Fibroblast of skin of left quadriceps (primary cell): ENCODE results near the gene OSBPL2.

ENCODE experiments used
- DNase-seq, 2 experiments: peaks; one replicate each; pipeline ENCODE4 v3.0.0-alpha.2; 2013; ENCODE audit warnings: low read depth in 2 of 2

The OSBPL2 gene

DNA sequence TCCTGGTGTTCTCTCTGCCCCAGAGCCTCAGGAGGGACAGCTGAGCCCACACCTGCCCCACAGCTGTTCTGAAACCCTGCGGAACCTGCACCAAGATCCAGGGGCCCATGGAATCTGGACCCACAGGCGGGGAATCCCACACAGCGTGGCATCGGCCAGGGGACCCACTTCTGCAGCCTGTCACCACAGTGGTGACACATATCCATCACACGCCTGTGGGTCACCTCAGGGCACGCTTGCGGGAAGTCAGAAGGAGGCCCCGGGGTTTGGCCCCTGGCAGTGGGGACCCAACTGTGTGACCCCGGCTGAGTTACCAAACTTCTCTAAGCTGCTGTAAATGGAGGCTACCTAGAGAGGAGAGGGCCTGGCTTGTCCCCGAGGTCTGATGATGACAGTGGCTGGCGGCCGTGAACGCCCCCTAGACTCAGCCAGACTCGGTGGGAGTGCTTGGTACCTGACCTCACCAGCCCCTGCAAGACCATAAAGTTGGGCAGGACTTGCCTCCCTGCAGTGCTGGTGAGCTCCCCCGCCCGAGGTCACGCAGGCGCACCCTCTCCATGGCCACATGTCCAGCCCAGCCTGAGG, 16.0 kb upstream of the OSBPL2 start:
- DNase-seq: no peak

DNA sequence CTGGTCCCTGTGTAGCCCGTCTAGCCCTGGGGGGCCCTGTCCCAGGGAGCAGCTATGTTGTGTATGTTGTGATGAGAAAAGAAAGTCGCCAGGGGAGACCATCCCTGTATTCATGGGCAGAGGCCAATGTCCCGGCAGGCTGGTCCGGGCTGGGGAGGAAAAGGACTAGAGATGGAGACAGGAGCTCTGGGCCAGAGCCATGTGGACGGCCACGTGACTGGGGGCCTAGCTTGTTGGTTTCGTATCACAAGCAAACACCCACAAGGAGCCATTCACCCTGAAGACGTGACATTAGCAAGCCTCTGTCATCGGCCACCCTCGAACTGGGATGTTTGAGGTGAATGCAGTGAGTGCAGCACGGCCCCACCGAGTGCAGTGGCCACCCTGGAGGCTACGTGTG, 15.3 kb upstream of the OSBPL2 start:
- DNase-seq: no peak

DNA sequence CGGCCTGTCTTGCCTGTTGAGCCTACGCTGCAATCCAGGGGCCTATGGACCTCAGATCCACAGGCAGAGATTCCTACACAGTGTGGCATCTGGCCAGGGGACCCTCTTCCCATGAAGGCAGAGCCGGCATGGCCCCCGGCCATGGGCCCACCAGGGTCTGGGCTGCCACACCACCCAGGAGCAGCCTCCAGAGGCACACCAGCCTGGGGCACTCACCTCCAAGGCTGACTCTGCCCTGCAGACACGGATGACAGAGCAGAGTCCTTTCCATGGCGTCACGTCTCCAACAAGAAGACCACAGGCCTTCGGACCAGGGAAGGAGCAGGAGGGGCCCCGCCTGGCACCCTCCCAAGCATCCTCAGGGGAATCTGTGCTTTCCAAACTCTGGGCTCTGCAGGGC, 14.8 kb upstream of the OSBPL2 start:
- DNase-seq: no peak

DNA sequence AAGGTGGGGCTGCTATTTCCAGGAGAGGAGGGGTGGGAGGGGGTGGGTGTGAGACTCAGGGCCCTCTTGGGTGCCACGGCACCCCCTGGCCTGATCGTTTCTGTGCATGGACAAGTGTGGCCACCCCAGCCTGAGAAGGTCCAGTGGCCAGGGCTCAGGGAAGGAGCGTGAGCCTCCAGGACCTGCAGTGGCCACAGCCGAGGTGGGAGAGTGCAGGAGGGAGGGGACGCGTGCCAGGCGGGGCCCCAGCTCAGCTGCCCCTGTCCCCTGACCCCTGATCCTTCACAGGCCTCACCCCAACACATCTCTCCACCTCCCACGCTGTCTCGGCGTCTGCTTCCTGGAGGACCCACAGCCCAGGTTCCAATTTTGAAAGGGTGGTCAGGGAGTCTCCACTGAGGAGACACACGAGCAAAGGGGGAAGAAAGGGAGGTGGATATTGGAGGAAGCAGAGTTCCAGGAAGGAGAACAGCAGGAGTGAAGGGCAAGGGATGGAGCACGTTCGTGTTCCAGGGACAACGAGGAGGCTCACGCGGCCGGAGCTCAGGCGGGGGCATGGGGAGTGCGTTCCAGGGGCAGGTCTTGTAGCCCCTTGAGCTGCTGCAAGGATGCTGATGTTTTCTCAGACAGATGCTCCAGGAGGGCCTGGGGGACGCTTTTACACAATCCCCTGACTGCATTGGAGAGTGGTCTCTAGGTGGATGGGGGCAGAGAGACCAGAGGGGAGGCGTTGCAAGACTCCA, 14.0 kb upstream of the OSBPL2 start:
- DNase-seq: no peak

DNA sequence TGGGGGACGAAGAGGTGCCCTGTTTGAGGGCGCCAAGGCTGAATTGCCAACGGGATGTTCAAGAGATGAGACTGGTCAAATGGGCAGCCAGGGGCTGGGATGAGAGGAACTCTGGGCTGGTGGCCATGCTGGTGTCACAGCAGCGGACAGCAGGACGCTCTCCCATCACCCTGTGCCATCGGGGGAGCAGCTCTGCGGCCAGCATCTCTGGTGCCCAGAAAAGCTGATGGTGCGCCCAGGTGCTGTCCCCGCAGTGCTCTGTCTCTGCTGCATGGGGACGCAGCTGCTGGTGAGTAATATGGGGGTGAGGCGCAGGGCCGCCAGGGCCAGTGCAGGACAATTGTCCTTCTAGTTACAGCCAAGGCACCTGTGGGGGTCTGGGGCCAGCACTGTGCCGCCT, 13.3 kb upstream of the OSBPL2 start:
- DNase-seq: no peak

DNA sequence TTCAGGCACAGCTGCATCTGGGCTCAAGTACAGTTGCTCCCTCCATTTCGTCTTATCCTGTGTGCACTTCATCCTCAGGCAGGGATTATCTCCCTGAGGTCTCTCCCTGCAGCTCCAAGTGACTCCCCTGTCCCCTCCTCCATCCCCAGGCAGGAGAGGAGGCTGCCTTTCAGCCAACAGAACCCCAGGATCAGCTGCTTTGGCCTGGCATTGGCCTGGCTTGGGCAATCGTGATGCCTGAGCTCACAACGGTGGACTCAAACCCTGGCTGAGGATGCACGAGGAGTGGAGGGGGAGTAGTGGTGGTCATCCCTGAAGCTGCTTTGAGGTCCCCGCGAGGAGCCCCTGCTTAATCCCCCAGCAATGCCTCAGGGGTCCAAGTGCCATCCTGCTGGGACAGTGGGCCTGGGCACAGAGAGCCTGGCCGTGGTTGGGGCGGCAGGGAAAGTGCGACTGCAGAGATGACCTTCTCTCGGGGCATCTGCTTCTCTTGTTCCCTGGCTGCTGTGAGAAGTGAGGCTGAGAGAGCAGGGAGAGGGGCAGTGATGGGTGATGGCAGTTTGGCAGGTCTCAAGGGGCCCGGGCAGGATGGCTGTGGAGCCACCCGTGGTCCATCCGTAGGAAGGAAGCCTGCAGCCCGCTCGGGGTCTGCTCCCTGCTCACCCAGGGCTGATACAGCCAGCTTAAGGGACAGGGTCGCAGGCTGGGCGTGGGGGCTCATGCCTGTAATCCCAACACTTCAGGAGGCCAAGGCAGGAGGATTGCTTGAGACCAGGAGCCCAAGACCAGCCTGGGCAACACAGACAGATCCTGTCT, 12.3 kb upstream of the OSBPL2 start:
- no peak for DNase-seq

DNA sequence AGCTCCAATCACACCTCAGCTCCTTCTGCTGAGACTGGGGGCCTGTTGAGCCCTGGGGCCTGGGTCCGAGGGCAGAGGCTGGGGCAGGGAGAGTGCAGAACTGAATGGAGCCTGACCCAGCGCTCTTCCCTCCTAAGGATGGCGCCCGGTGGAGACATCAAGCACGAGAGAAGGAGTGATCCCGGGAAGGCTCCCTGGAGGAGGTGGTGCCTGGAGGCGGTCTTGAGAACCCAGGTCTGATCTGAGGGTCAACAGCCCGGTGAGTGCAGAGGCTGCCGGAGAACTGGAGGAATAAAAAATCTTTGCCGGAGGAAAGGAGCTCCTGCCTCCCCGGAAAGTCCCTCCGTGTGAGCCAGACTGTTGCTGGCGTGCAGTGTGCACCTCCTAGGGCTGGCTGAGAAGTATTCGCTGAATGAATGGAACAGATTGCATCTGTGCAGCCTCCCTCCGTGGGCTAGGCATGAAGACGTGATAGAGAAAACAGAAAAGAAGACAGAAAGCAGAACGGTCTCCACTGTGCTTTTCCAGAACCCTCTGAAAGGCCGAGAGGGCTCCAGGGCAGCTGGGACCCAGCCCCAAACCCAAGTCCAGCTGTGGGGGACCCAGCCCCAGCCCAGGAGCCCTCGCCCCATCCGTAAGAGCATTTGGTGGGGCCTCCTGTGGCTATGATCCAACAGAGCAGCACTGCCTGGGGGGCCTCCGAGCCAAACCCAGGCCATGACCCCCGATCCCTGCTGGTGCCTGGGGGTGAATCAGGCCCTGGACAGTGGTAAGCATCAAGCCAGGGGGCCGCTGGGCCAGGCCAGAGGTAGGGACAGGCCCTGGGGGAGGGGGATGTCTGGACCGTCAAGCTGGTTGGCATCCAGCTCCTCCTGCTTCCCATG, 11.4 kb upstream of the OSBPL2 start:
- DNase-seq: no peak

DNA sequence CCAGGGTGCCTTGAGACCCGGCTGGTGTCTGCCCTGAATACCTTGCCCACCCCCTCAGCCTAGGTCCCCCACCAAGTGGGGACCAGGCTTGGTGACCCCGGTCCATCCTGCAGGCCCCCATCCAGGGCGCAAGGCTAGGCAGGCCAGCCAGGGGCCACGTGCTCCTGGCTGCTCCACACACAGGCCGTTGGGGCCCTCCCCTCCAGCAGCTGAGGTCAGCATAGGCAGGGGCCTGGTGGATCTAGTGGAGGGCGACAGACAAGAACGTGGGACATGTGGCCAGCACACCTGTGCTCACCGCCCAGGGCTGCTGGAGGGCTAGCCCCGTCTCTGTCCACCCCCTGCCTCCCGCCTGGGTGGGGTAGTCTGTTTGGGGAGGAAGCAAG, 10.7 kb upstream of the OSBPL2 start:
- DNase-seq: no peak

DNA sequence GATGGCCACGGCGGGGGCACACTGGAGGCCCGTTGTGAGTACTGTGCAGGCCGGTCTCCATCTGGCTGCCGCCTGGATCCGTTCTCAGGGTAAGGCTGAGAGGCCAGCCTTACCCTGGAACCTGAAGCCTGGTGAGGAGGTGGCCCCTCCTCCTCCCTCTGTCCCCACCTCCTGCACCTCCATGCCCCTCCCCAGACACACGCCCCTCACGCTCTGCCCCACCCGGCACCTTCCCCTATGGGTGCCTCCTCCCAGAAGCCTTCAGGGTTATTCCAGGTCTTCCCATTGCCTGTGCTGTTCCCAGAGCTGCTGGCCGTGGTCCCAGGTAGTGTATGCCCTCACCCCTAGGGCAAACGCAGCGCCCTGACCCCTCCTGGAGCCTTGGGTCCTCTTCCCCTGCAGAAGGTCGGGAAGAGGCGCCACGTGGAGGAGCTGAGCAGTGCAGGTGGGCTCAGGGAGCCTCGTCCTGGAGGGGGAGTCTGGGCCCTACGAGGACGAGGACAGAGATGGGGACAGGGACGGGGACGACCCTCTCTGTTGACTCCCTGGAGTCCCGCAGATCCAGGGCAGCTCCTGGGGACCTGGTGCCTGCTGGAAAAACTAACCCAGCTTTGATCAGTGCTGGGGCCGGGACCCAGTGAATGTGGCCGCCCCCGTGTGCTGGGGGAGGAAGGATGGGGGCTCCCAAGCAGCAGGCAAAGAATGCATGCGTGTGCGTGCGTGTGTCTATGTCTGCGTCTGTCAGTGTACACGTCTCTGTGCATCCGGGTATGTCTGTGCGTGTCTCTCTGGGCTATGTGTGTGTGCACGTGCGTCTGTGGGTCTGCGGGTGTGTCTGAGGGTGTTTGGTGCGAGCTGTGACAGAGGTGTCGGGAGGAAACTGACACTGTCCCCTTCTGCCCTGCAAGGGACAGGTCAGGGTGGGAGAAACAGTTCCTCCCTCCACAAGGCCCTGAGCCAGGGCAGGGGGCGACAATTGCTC, 10.1 kb upstream of the OSBPL2 start:
- no peak for DNase-seq

DNA sequence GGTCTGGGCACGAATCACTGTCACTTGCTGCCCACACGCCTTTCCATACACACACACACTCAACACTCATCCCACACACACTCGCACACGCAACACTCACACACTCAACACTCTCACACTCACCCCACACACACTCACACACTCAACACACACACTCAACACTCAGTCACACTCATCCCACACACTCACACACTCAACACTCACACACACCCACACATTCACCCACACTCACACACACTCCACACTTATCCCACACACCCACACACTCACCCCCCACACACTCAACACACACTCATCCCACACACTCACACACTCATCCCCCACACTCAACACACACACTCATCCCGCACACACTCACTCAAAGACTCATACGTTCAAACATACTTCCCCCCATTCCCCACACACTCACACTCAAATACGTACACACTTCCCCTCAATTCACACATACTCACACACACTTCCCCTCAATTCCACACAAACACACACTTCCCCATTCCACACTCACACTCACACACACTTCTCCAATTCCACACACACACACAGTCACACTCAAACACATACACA, 9.3 kb upstream of the OSBPL2 start:
- no peak for DNase-seq

DNA sequence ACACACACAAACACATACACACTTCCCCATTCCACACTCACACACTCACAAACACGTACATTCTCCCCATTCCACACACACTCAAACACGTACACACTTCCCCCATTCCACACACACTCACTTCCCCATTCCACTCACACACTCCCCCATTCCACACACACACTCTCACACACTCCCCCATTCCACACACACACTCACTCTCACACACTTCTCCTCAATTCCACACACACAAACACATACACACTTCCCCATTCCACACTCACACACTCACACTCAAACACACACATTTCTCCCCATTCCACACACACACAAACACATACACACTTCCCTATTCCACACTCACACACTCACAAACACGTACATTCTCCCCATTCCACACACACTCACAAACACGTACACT, 8.7 kb upstream of the OSBPL2 start:
- DNase-seq: no peak

DNA sequence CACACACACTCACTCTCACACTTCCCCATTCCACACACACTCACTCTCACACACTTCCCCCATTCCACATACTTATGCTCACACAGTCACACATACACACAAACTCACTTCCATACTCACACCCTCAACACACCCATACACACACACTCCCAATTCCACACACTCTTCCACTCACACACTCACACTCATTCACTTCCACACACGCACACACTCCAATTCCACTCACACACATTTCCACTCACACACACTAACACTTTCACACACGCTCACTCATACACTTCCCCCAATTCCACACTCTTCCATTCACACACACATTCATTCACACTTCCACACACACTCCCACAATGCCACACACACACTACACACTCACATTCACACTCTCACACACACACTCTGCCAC, 8.0 kb upstream of the OSBPL2 start:
- DNase-seq: no peak

DNA sequence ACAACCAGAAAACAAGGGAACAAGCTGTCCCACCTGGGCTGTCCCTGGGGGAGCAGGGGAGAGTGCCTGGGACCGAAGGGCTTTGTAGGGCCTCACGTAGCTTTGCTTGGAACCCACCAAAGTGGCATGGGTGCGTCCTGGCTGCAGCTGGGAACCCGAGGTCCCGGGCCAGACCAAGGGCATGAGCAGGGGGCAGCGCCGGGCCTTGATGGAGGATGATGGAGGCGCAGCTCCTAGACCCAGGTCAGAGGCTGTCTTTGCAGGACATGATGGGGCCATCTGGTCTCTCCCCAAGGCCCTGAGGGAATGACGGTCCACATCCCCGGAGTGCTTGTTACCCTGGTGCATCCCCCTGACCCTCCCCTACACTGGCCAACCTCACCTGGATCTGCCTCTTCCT, 7.6 kb upstream of the OSBPL2 start:
- DNase-seq: no peak

DNA sequence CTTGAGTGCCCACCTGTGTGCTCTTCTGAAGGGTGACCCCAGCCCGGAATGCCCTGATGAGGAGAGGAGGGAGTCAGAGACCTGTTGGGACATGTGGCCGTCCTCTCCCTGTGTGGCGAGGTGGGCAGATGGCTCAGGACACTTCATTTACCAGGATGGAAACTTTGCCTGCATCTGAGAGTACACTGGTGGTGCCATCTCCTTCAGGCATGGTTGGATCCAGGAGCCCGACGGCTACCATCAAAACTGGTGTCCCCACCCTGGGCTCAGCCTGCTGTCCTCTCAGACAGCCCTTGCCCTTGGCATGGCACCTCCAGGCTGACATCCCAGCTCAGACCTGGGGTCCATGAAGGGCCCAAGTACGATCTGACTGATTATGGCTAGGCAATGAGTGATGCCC, 7.0 kb upstream of the OSBPL2 start:
- DNase-seq: no peak

DNA sequence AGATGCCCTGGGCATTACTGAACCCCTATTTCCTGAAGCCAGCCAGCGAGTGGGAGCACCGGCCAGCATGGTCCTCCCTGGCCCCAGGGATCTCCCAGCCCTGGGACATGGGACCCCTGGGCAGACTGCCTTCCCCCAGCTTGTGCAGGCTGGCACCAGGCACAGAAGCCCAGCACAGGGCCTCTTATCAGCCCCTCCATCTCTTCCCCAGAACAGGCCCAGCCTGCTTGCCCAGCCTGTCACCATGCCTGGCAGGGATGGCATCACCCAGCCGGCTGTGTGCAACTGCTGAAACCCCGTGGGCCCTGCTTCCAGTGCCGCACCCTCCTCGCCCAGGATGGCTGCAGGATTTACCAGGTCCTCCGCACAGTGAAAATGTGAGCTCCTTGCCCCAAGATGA, 6.1 kb upstream of the OSBPL2 start:
- no peak for DNase-seq

DNA sequence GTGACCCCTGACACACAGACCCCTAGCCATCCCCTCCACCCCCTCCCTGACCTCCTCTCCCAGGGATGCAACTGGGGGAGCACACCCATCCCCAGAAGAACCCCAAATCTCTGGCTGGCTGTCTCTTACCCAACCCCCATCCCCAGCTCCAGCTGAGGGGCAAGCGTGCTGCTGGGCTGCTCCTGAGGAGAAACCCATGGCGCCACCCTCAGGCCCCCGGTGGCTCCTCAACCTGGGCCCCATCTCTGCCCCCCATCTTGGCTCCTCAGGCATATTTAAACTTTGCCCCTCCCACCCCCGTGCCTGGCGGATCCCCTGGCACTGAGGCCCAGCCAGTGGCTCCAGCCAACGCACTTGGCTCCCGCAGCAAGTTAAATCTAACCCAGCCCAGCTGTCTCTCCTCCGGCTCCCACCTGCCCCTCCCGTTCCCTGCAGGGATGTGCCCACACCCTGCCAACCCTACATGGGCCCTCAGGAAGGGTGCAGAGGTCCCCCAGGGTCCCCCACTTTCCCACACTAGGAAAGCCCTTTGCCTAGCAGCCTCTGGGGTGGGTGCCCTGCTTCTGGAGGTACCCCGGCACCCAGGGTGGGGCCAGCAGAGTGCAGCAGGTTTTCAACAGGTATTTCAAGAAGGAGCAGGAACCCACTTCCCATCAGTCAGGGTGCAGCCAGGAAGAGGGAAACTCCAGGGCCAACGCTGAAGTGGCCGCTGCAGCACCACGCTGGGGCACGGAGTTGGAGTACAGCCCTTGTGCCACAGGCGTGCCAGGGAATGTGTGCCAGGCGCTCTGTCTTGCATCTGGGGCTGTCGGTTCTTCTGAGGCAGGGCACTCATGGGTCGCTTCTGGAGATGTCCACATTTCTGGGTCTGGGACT, 5.3 kb upstream of the OSBPL2 start:
- DNase-seq: no peak

DNA sequence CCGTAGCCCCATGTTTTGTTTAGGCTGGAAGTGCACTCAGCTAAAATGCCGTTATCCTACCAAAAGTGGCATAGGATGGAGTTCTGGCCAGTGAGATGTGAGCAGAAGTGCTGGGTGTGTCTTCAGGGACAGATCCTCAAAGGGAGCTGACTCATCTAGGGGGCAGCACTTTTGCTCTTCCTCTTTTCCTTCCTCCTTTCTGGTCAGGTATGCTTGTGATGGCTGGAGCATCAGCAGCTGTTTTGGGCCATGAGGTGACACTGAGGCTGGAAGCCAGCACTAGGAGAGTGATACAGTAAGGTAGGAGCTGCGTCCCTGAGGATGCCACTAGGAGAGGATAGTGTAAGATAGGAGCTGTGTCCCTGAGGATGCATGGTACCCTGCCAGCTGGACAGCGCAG, 4.6 kb upstream of the OSBPL2 start:
- DNase-seq: no peak

DNA sequence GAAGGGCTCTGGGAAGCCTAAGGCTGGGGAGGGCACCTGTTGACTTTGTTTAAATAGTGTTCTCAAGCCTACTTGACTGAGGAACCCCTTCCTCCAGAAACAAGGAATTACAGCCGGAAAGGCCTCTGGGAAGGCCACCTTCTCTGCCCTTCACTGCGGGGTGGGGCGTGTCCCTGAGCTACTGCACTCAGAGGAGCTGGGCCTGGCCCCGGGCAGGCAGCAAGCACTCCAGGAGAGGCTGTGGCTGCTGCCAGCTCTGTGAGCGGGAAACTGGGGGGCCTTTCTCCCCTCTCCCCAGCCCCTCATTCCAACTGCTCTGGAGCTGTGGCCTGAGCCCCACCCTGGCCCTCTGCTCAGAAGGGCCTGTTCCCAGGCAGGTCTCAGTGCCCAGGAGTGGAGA, 4.0 kb upstream of the OSBPL2 start:
- DNase-seq: no peak

DNA sequence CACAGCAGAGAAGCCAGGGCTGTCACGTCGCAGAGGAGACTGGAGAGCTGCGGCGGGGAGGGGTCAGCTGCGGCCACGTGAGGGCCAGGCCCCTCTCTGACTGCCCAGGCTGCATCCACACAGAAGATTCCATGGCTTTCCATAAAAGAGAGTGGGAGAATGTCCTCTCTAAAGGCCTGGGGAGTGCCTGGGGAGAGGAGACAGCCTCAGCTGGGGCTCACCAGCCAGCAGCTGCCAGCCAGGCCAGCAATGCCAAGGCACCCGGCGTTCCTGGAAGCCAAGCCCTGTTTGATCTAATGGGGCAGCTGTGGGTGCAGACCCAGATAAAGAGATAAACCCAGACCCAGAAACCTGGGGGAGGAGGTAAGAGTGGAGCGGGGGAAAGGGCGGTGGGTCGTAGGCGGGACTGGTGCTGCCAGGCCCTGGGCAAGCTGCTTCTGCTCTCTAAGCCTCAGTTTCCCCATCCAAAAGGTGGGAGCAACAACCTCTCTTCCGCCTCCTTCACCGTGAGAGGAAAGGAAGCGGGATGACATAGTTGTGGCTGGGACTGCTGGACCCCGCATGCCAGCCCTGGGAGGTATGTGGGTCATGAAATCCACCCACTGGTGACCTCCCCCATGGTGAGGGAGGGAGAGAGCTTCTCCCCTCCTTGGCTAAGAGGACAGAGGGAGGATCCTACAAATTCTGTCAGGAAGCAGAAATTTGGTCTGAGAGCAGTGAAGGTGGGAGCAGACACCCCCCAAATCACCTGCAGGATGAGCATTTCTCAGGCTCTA, 3.1 kb upstream of the OSBPL2 start:
- no peak for DNase-seq
